ENCODE data around the gene MAPK8IP2. TPM values are rescaled to one million over a fixed set of nuclear protein-coding genes. Genes with fewer than 3 reads are reported as not detected.

MAPK8IP2 gene
- polyA plus RNA-seq, 1 of the 3 experiments (the other 2 are of a cell fraction) = 2.7 TPM

GRCh38 chr22:50582493-50583293 lies 17.9 kb upstream of the MAPK8IP2 start, which contains the start of gene CHKB:
Gene CHKB (minus strand): TSS chr22:50582849. CDS start chr22:50582781, 68 bp downstream.
- Histone ChIP-seq H3K27ac (ENCODE audit: low read depth in 2 of 2, low read length in 1 of 2) (peak within 1 kb of the TSS; percentile 83 to 96; a peak in 3 of 4 replicates), H3F3A (replicated peaks; ENCODE audit: insufficient read depth) (no peaks in the 10 kb centered on the region), H3K4me1 (ENCODE audit: control insufficient read depth in 1 of 2, insufficient read depth in 2 of 2, low read depth in 1 of 2, low read length in 1 of 2) (peaks cover 0 to 14% of the 10 kb centered on the region in 2 experiments; a peak in 1 of 4 replicates), H3K9me3 (no peaks in the 10 kb centered on the region), H3K9ac (peak within 1 kb of the TSS; percentile 96), H3K27me3 (ENCODE audit: insufficient read depth) (no peaks in the 10 kb centered on the region), H3K79me2 (ENCODE audit: insufficient read depth) (peaks cover 24% of the 10 kb centered on the region; the same call in 1 of the 2 replicates), H2AFZ (ENCODE audit: low read depth) (peak within 1 kb of the TSS; percentile 84; the same call in 1 of the 2 replicates), H3K4me2 (peak within 1 kb of the TSS; percentile 90), H4K20me1 (ENCODE audit: insufficient read depth) (no peaks in the 10 kb centered on the region), H3K36me3 (replicated peaks in 1 of 2; ENCODE audit: control insufficient read depth in 1 of 2, insufficient read depth in 2 of 2, low read length in 1 of 2) (peaks cover 0 to 22% of the 10 kb centered on the region in 2 experiments), H3K9me2 (no peaks in the 10 kb centered on the region), H3K4me3 (ENCODE audit: low read depth in 2 of 2, low read length in 1 of 2) (peak within 1 kb of the TSS; percentile 89 to 94)
- ChIA-PET CTCF (interaction anchor here (1.0 to 9.0 kb wide), 5 partner anchors 10 to 57 kb away, joined by 3 to 73 read pairs (median 6); partner anchors contain the start of genes SCO2 and SYCE3), POLR2A (interaction anchor here (0.5 to 2.3 kb wide), 6 partner anchors 11 to 109 kb away, joined by 3 to 10 read pairs (median 4); partner anchors contain the start of gene SCO2)
- peak; percentile 99 for DNase-seq
- 0% methylated on average over 10 of the region's 96 CpGs for WGBS (ENCODE audit: low lambda C conversion rate)
- TF ChIP-seq FOSL2 (IDR thresholded peaks at IDR 0.05; ENCODE audit: borderline replicate concordance, low read depth) = no peak
- TF ChIP-seq MAX (IDR thresholded peaks at IDR 0.05; ENCODE audit: low read depth) = no peak; the same call in 1 of the 2 replicates
- TF ChIP-seq RXRA (IDR thresholded peaks at IDR 0.05; ENCODE audit: borderline replicate concordance, low read depth) = no peak
- TF ChIP-seq, protein P1, sequence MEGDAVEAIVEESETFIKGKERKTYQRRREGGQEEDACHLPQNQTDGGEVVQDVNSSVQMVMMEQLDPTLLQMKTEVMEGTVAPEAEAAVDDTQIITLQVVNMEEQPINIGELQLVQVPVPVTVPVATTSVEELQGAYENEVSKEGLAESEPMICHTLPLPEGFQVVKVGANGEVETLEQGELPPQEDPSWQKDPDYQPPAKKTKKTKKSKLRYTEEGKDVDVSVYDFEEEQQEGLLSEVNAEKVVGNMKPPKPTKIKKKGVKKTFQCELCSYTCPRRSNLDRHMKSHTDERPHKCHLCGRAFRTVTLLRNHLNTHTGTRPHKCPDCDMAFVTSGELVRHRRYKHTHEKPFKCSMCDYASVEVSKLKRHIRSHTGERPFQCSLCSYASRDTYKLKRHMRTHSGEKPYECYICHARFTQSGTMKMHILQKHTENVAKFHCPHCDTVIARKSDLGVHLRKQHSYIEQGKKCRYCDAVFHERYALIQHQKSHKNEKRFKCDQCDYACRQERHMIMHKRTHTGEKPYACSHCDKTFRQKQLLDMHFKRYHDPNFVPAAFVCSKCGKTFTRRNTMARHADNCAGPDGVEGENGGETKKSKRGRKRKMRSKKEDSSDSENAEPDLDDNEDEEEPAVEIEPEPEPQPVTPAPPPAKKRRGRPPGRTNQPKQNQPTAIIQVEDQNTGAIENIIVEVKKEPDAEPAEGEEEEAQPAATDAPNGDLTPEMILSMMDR (IDR thresholded peaks at IDR 0.05) = no peak
- TF ChIP-seq ZBTB33 (IDR thresholded peaks at IDR 0.05; ENCODE audit: borderline replicate concordance, low read depth) = no peak
- peak; percentile 33; the same call in 1 of the 2 replicates for TF ChIP-seq ELF1 (IDR thresholded peaks at IDR 0.05)
- TF ChIP-seq NRF1 (IDR thresholded peaks at IDR 0.05; ENCODE audit: low read depth, low read length) = peak; percentile 91
- peak; percentile 65 for TF ChIP-seq GABPA (IDR thresholded peaks at IDR 0.05; ENCODE audit: low read depth)
- TF ChIP-seq FOXM1 (IDR thresholded peaks at IDR 0.05; ENCODE audit: low read depth) = no peak
- no peak for TF ChIP-seq SIN3A (IDR thresholded peaks at IDR 0.05; ENCODE audit: borderline replicate concordance, low read depth, low read length)
- TF ChIP-seq, protein P2, sequence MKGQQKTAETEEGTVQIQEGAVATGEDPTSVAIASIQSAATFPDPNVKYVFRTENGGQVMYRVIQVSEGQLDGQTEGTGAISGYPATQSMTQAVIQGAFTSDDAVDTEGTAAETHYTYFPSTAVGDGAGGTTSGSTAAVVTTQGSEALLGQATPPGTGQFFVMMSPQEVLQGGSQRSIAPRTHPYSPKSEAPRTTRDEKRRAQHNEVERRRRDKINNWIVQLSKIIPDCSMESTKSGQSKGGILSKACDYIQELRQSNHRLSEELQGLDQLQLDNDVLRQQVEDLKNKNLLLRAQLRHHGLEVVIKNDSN (IDR thresholded peaks at IDR 0.05; ENCODE audit: borderline replicate concordance, low read depth) = no peak
- no peak for TF ChIP-seq GATA2 (CRISPR knock-in tag; IDR thresholded peaks at IDR 0.05)
- TF ChIP-seq NFIC (IDR thresholded peaks at IDR 0.05; ENCODE audit: borderline replicate concordance) = no peak
- TF ChIP-seq, protein P3, sequence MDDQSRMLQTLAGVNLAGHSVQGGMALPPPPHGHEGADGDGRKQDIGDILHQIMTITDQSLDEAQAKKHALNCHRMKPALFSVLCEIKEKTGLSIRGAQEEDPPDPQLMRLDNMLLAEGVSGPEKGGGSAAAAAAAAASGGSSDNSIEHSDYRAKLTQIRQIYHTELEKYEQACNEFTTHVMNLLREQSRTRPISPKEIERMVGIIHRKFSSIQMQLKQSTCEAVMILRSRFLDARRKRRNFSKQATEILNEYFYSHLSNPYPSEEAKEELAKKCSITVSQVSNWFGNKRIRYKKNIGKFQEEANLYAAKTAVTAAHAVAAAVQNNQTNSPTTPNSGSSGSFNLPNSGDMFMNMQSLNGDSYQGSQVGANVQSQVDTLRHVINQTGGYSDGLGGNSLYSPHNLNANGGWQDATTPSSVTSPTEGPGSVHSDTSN (IDR thresholded peaks at IDR 0.05) = no peak
- peak; percentile 2 for TF ChIP-seq CHD2 (IDR thresholded peaks at IDR 0.05; ENCODE audit: low read length, partially characterized antibody)
- TF ChIP-seq USF2 (IDR thresholded peaks at IDR 0.05; ENCODE audit: borderline replicate concordance, low read depth, low read length) = no peak
- no peak for TF ChIP-seq FOXJ3 (CRISPR knock-in tag; IDR thresholded peaks at IDR 0.05)
- TF ChIP-seq SMC3 (IDR thresholded peaks at IDR 0.05; ENCODE audit: low read depth, low read length) = no peak
- TF ChIP-seq TEAD4 (IDR thresholded peaks at IDR 0.05; ENCODE audit: borderline replicate concordance, insufficient read depth) = no peak
- no peak for TF ChIP-seq TCF12 (IDR thresholded peaks at IDR 0.05)
- peak; percentile 64; the same call in 1 of the 2 replicates for TF ChIP-seq MXI1 (IDR thresholded peaks at IDR 0.05; ENCODE audit: low read depth, low read length)
- TF ChIP-seq RCOR1 (IDR thresholded peaks at IDR 0.05; ENCODE audit: low read length) = no peak
